MM.1S (cell line): ENCODE data around the gene HCAR3.
A peak's percentile ranks its signal among the peaks of the same experiment; 100 is the strongest.
"Not testable (repeated sequence)": the region's sequence is repeated elsewhere in the genome, so short reads cannot be mapped to it uniquely, and the experiment has no call there.

Experiments used
- DNase-seq: peaks from one replicate; pipeline ENCODE4 v3.0.0-alpha.2; 2015
- H2AFZ ChIP-seq: fragments of 300-600 bp; sonication (generic); 2 replicates; pipeline ENCODE4 v1.6.0; 2016; ENCODE audit warnings: antibody characterized with exemption, low read length
- H3F3A ChIP-seq: fragments of 300-600 bp; sonication (generic); 2 replicates; pipeline ENCODE4 v1.6.1; 2016; ENCODE audit warnings: mild to moderate bottlenecking, antibody characterized with exemption, low read length, moderate library complexity, mixed read lengths; ENCODE audit not compliant: insufficient read depth
- H3K27ac ChIP-seq: fragments of 300-600 bp; sonication (generic); 2 replicates; pipeline ENCODE4 v1.5.1; 2016; ENCODE audit warnings: mild to moderate bottlenecking, low read length
- H3K27me3 ChIP-seq: fragments of 300-600 bp; sonication (generic); replicated peaks from 2 replicates; pipeline ENCODE4 v1.6.0; 2016; ENCODE audit warnings: low read length; ENCODE audit not compliant: insufficient read depth
- H3K36me3 ChIP-seq: fragments of 300-600 bp; sonication (generic); replicated peaks from 2 replicates; pipeline ENCODE4 v1.6.1; 2016; ENCODE audit warnings: mild to moderate bottlenecking, low read length, mixed read lengths; ENCODE audit not compliant: insufficient read depth
- H3K4me1 ChIP-seq: fragments of 300-600 bp; sonication (generic); 2 replicates; pipeline ENCODE4 v1.6.1; 2016; ENCODE audit warnings: low read length, mixed read lengths
- H3K4me2 ChIP-seq: fragments of 300-600 bp; sonication (generic); 2 replicates; pipeline ENCODE4 v1.6.0; 2016; ENCODE audit warnings: low read depth, low read length
- H3K4me3 ChIP-seq: fragments of 300-600 bp; sonication (generic); 2 replicates; pipeline ENCODE4 v1.5.1; 2016; ENCODE audit warnings: low read length, mixed read lengths
- H3K79me2 ChIP-seq: fragments of 300-600 bp; sonication (generic); 2 replicates; pipeline ENCODE4 v1.6.1; 2016; ENCODE audit warnings: mixed run types, low read length, mixed read lengths
- H3K9ac ChIP-seq: fragments of 300-600 bp; sonication (generic); 2 replicates; pipeline ENCODE4 v1.6.1; 2016; ENCODE audit warnings: low read length, mixed read lengths
- H3K9me2 ChIP-seq: fragments of 300-600 bp; sonication (generic); replicated peaks from 2 replicates; pipeline ENCODE4 v1.6.1; 2016; ENCODE audit warnings: mild to moderate bottlenecking, low read length, mixed read lengths; ENCODE audit not compliant: insufficient read depth
- H3K9me3 ChIP-seq: fragments of 300-600 bp; sonication (generic); replicated peaks from 2 replicates; pipeline ENCODE4 v1.6.1; 2016; ENCODE audit warnings: mild to moderate bottlenecking, low read length, mixed read lengths; ENCODE audit not compliant: insufficient read depth
- H4K20me1 ChIP-seq: fragments of 300-600 bp; sonication (generic); 2 replicates; pipeline ENCODE4 v1.6.1; 2016; ENCODE audit warnings: mild to moderate bottlenecking, low read length, moderate library complexity, mixed read lengths; ENCODE audit not compliant: insufficient read depth
- CTCF ChIP-seq: fragments of 300-600 bp; sonication (generic); IDR thresholded peaks from 2 replicates; pipeline ENCODE4 v1.5.1; 2016; ENCODE audit warnings: antibody characterized with exemption, low read length, mixed read lengths
- EZH2 ChIP-seq: fragments of 300-600 bp; sonication (generic); optimal IDR thresholded peaks from 2 replicates; pipeline ENCODE3; 2017; ENCODE audit warnings: low read depth, mild to moderate bottlenecking, antibody characterized with exemption, low read length, mixed read lengths
- EZH2phosphoT487 ChIP-seq: fragments of 300-600 bp; sonication (generic); IDR thresholded peaks from 2 replicates; pipeline ENCODE4 v1.6.1; 2018; ENCODE audit warnings: antibody characterized with exemption, low read length

Gene HCAR3

GRCh38 chr12:122716658-122717057 lies at the start of gene HCAR3:
TSS of gene HCAR3 (minus strand) at chr12:122716811. CDS start at chr12:122716737, 74 bp downstream.
- H3K79me2 ChIP-seq, H3F3A ChIP-seq, H4K20me1 ChIP-seq, H2AFZ ChIP-seq, H3K27ac ChIP-seq, DNase-seq, H3K4me1 ChIP-seq, H3K4me2 ChIP-seq, H3K27me3 ChIP-seq, H3K9ac ChIP-seq, H3K36me3 ChIP-seq, H3K4me3 ChIP-seq, H3K9me3 ChIP-seq, H3K9me2 ChIP-seq: not testable (repeated sequence)

- DNase-seq: no peak
- H3K4me2 ChIP-seq: no peak overlapping the region
- H3K27ac ChIP-seq: no peak overlapping the region
- H3K4me3 ChIP-seq: no peak overlapping the region
- TF ChIP-seq EZH2phosphoT487 (no peak), CTCF (no peak), EZH2 (no peak)
- H3K79me2 ChIP-seq: peaks cover 17% of the 10 kb centered on the region
- no peaks in the 10 kb centered on the region for H3K9me2 ChIP-seq
- no peak overlapping the region for H2AFZ ChIP-seq
- no peaks in the 10 kb centered on the region for H3K36me3 ChIP-seq
- peaks cover 8% of the 10 kb centered on the region for H3K4me1 ChIP-seq
- no peak overlapping the region for H3K9ac ChIP-seq
- no peaks in the 10 kb centered on the region for H3K9me3 ChIP-seq
- H3K27me3 ChIP-seq: no peaks in the 10 kb centered on the region
- H4K20me1 ChIP-seq: no peaks in the 10 kb centered on the region
- no peaks in the 10 kb centered on the region for H3F3A ChIP-seq
Observed at GRCh38 chr12:122757568-122757967, 41.0 kb upstream of the HCAR3 start.

- H2AFZ ChIP-seq: no peak overlapping the region
- H4K20me1 ChIP-seq: no peaks in the 10 kb centered on the region
- no peaks in the 10 kb centered on the region for H3K9me3 ChIP-seq
- H3K4me1 ChIP-seq: peaks cover 8% of the 10 kb centered on the region
- no peaks in the 10 kb centered on the region for H3K9me2 ChIP-seq
- no peaks in the 10 kb centered on the region for H3K36me3 ChIP-seq
- peaks cover 15% of the 10 kb centered on the region for H3K79me2 ChIP-seq
- H3K9ac ChIP-seq: no peak overlapping the region
- no peaks in the 10 kb centered on the region for H3K27me3 ChIP-seq
- no peak for DNase-seq
- H3K27ac ChIP-seq: no peak overlapping the region
- TF ChIP-seq CTCF (no peak), EZH2phosphoT487 (no peak), EZH2 (no peak)
- H3K4me3 ChIP-seq: no peak overlapping the region
- H3K4me2 ChIP-seq: no peak overlapping the region
- H3F3A ChIP-seq: no peaks in the 10 kb centered on the region
Observed at GRCh38 chr12:122754790-122755189, 38.2 kb upstream of the HCAR3 start.

GRCh38 chr12:122753319-122753650 lies 36.7 kb upstream of the HCAR3 start:
- no peaks in the 10 kb centered on the region for H3K9me3 ChIP-seq
- no peaks in the 10 kb centered on the region for H4K20me1 ChIP-seq
- peak overlapping the region; percentile 81 for H3K9ac ChIP-seq
- DNase-seq: no peak
- TF ChIP-seq EZH2phosphoT487: no peak
- TF ChIP-seq CTCF: no peak
- TF ChIP-seq EZH2: no peak
- no peaks in the 10 kb centered on the region for H3F3A ChIP-seq
- no peaks in the 10 kb centered on the region for H3K27me3 ChIP-seq
- H2AFZ ChIP-seq: peak overlapping the region; percentile 63; the same call in 1 of the 2 replicates
- H3K36me3 ChIP-seq: no peaks in the 10 kb centered on the region
- H3K27ac ChIP-seq: no peak overlapping the region
- H3K4me3 ChIP-seq: peak overlapping the region; percentile 79
- peak overlapping the region; percentile 88 for H3K4me2 ChIP-seq
- H3K79me2 ChIP-seq: peaks cover 14% of the 10 kb centered on the region
- peaks cover 8% of the 10 kb centered on the region for H3K4me1 ChIP-seq
- no peaks in the 10 kb centered on the region for H3K9me2 ChIP-seq
